ENCODE data around the gene SENP1. TPM values are rescaled to one million over a fixed set of nuclear protein-coding genes. Genes with fewer than 3 reads are reported as not detected.

The SENP1 gene
- total RNA-seq, 6 experiments from 2014 or later = 3.6 to 6.5 (median 5.1) TPM

GRCh38 chr12:48080821-48081220 lies 25.1 kb downstream of the SENP1 start:
- Histone ChIP-seq H3K4me1 (no peaks in the 10 kb centered on the region), H3K4me3 (no peak overlapping the region), H3K27me3 (no peaks in the 10 kb centered on the region), H3K27ac (no peak overlapping the region), H3K9me3 (no peaks in the 10 kb centered on the region), H3K36me3 (peaks cover 0 to 23% (median 4%) of the 10 kb centered on the region in 4 donors)
- no peak for TF ChIP-seq CTCF (IDR thresholded peaks at IDR 0.05)
- no peak for TF ChIP-seq POLR2A (IDR thresholded peaks at IDR 0.05)
- ATAC-seq = no peak
- no peak for DNase-seq
- intact Hi-C loops (cut with DNase I) = loop anchor here in 1 of 2 donors (10.0 kb wide), 1 partner anchor 84 kb away; no protein-coding TSS in a partner anchor
- WGBS (ENCODE audit: insufficient coverage, low coverage, low lambda C conversion rate, missing lambda C conversion rate) = 90% methylated on average over 3 of the region's 3 CpGs

- DNase-seq (no peak), ATAC-seq (no peak)
- Histone ChIP-seq H3K27ac (no peak overlapping the region), H3K9me3 (no peaks in the 10 kb centered on the region), H3K4me1 (no peaks in the 10 kb centered on the region), H3K36me3 (peaks cover 0 to 23% (median 3%) of the 10 kb centered on the region in 4 donors), H3K27me3 (no peaks in the 10 kb centered on the region), H3K4me3 (no peak overlapping the region)
- intact Hi-C loops (cut with DNase I) = loop anchor here in 1 of 2 donors (10.0 kb wide), 1 partner anchor 85 kb away; no protein-coding TSS in a partner anchor
- TF ChIP-seq POLR2A (IDR thresholded peaks at IDR 0.05) (no peak), CTCF (IDR thresholded peaks at IDR 0.05) (no peak)
- 94% methylated on average over 5 of the region's 5 CpGs for WGBS (ENCODE audit: insufficient coverage, low coverage, low lambda C conversion rate, missing lambda C conversion rate)
Observed at GRCh38 chr12:48080285-48080684, 25.6 kb downstream of the SENP1 start.

GRCh38 chr12:48078901-48079300 lies 27.0 kb downstream of the SENP1 start:
- Histone ChIP-seq H3K4me3 (no peak overlapping the region), H3K9me3 (no peaks in the 10 kb centered on the region), H3K27me3 (no peaks in the 10 kb centered on the region), H3K27ac (no peak overlapping the region), H3K36me3 (peaks cover 0 to 33% (median 4%) of the 10 kb centered on the region in 4 donors), H3K4me1 (no peaks in the 10 kb centered on the region)
- intact Hi-C loops (cut with DNase I) = no loop called here
- ATAC-seq = no peak
- DNase-seq = no peak
- TF ChIP-seq POLR2A (IDR thresholded peaks at IDR 0.05) (no peak), CTCF (IDR thresholded peaks at IDR 0.05) (no peak)
- 81% methylated on average over 5 of the region's 5 CpGs for WGBS (ENCODE audit: insufficient coverage, low coverage, low lambda C conversion rate, missing lambda C conversion rate)

GRCh38 chr12:48077111-48077510 lies 28.8 kb downstream of the SENP1 start:
- WGBS (ENCODE audit: insufficient coverage, low coverage, low lambda C conversion rate, missing lambda C conversion rate) = 91% methylated on average over 2 of the region's 2 CpGs
- no peak for ATAC-seq
- Histone ChIP-seq H3K27me3 (no peaks in the 10 kb centered on the region), H3K9me3 (no peaks in the 10 kb centered on the region), H3K36me3 (peaks cover 0 to 37% (median 6%) of the 10 kb centered on the region in 4 donors), H3K4me1 (no peaks in the 10 kb centered on the region), H3K27ac (no peak overlapping the region), H3K4me3 (no peak overlapping the region)
- no peak for DNase-seq
- TF ChIP-seq CTCF (IDR thresholded peaks at IDR 0.05) (no peak), POLR2A (IDR thresholded peaks at IDR 0.05) (no peak)
- intact Hi-C loops (cut with DNase I) = no loop called here

- WGBS (ENCODE audit: insufficient coverage, low coverage, low lambda C conversion rate, missing lambda C conversion rate) = 83% methylated on average over 1 of the region's 1 CpG
- intact Hi-C loops (cut with DNase I) = no loop called here
- no peak overlapping the region for H3K27ac ChIP-seq
- DNase-seq (no peak), ATAC-seq (no peak)
- peaks cover 0 to 44% (median 7%) of the 10 kb centered on the region in 4 donors for H3K36me3 ChIP-seq
- H3K4me1 ChIP-seq = no peaks in the 10 kb centered on the region
- H3K4me3 ChIP-seq = no peak overlapping the region
- H3K27me3 ChIP-seq = no peaks in the 10 kb centered on the region
- TF ChIP-seq POLR2A (IDR thresholded peaks at IDR 0.05) = no peak
- no peaks in the 10 kb centered on the region for H3K9me3 ChIP-seq
Observed at GRCh38 chr12:48075832-48076231, 30.0 kb downstream of the SENP1 start.
